Lower leg skin (tissue), 3 donors: Measurements from ENCODE around the gene RHD.
"Not testable (repeated sequence)": the region's sequence is repeated elsewhere in the genome, so short reads cannot be mapped to it uniquely, and the experiment has no call there.

ENCODE experiments used
- CTCF ChIP-seq, 3 donors: fragments of 450-650 bp; IDR thresholded peaks; one replicate each; pipeline ENCODE4 v1.5.1; 2016; ENCODE audit warnings: antibody characterized with exemption in 3 of 3, mild to moderate bottlenecking in 3 of 3, moderate library complexity in 2 of 3
- POLR2A ChIP-seq, 2 donors: fragments of 450-650 bp; IDR thresholded peaks; one replicate each; pipeline ENCODE4 v1.6.1; 2016 to 2017; ENCODE audit warnings: antibody characterized with exemption in 2 of 2, mild to moderate bottlenecking in 1 of 2, moderate library complexity in 1 of 2

GRCh38 chr1:25285862-25286261 is 13.6 kb downstream of the RHD start:
- TF ChIP-seq CTCF, POLR2A (IDR thresholded peaks at IDR 0.05): not testable (repeated sequence)
